Measurements from ENCODE around the gene MAP3K8.

DNA sequence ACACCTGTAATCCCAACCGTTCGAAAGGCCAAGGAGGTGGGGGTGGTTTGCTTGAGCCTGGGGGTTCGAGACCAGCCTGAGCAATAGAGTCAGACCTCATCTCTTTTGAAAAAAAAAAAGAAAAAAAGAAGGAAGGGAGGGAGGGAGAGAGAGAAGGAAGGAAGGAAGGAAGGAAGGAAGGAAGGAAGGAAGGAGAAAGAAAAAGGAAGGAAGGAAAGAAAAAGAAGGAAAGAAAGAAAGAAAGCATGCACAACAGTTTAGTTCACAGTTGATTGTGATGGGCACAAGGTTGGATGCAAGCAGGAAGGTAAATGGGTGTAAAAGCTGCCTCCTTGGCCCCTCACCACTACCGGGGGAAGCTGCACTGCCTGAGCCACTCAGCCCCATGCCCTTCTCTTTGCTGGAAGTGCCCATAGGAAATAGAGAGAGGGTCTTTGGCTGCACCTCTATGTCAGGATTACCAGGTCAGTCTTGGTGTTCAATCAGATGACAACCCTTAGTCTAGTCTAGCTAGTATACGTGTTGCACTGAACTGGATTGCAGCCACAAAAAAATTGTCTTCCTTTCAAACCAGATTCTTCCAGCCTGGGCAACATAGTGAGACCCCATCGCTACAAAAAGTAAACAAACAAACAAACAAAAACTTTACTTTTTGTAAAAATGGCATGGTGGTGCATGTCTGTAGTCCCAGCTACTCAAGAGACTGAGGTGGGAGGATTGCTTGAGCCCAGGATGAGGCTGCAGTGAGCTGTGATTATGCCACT is 20.0 kb downstream of the MAP3K8 start:
- TF ChIP-seq POLR2AphosphoS5 (IDR thresholded peaks at IDR 0.05; ENCODE audit: low read depth, low read length) (no peak), TAF1 (IDR thresholded peaks at IDR 0.05; ENCODE audit: borderline replicate concordance, insufficient read depth, low read length) (no peak), SIN3A (IDR thresholded peaks at IDR 0.05; ENCODE audit: borderline replicate concordance, insufficient read depth, low read length) (no peak), FOXP2 (optimal IDR thresholded peaks at IDR 0.05; ENCODE audit: borderline replicate concordance, extremely low read depth, extremely low read length, insufficient read depth) (no peak)
- TF ChIP-seq, protein P1, sequence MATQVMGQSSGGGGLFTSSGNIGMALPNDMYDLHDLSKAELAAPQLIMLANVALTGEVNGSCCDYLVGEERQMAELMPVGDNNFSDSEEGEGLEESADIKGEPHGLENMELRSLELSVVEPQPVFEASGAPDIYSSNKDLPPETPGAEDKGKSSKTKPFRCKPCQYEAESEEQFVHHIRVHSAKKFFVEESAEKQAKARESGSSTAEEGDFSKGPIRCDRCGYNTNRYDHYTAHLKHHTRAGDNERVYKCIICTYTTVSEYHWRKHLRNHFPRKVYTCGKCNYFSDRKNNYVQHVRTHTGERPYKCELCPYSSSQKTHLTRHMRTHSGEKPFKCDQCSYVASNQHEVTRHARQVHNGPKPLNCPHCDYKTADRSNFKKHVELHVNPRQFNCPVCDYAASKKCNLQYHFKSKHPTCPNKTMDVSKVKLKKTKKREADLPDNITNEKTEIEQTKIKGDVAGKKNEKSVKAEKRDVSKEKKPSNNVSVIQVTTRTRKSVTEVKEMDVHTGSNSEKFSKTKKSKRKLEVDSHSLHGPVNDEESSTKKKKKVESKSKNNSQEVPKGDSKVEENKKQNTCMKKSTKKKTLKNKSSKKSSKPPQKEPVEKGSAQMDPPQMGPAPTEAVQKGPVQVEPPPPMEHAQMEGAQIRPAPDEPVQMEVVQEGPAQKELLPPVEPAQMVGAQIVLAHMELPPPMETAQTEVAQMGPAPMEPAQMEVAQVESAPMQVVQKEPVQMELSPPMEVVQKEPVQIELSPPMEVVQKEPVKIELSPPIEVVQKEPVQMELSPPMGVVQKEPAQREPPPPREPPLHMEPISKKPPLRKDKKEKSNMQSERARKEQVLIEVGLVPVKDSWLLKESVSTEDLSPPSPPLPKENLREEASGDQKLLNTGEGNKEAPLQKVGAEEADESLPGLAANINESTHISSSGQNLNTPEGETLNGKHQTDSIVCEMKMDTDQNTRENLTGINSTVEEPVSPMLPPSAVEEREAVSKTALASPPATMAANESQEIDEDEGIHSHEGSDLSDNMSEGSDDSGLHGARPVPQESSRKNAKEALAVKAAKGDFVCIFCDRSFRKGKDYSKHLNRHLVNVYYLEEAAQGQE (IDR thresholded peaks at IDR 0.05; ENCODE audit: insufficient read depth in 1 of 2, low read depth in 2 of 2, low read length in 2 of 2) = no peak
